HepG2 (cell line): ENCODE data around the gene RMI2. TPM values are rescaled to one million over a fixed set of nuclear protein-coding genes. Genes with fewer than 3 reads are reported as not detected.

Experiments
- CENPX ChIP-seq: sonication (generic); formaldehyde crosslinking; IDR thresholded peaks from 2 replicates; pipeline ENCODE4 v1.9.0; 2021; ENCODE audit warnings: mild to moderate bottlenecking, missing genetic modification reagents, moderate library complexity
- CSRNP2 ChIP-seq: sonication (generic); formaldehyde crosslinking; conservative IDR thresholded peaks from 2 replicates; pipeline ENCODE4 v1.8.0; 2022; ENCODE audit warnings: low read depth, missing genetic modification reagents
- DMTF1 ChIP-seq: sonication (generic); formaldehyde crosslinking; IDR thresholded peaks from 2 replicates; pipeline ENCODE4 v1.4.0; 2020; ENCODE audit warnings: mild to moderate bottlenecking, missing genetic modification reagents
- DNMT1 ChIP-seq: sonication (generic); formaldehyde crosslinking; IDR thresholded peaks from 2 replicates; pipeline ENCODE4 v1.5.1; 2020; ENCODE audit warnings: mild to moderate bottlenecking, missing genetic modification reagents
- NRL ChIP-seq: sonication (generic); formaldehyde crosslinking; IDR thresholded peaks from 2 replicates; pipeline ENCODE4 v1.5.0; 2020; ENCODE audit warnings: missing genetic modification reagents, mild to moderate bottlenecking, moderate library complexity, borderline replicate concordance
- RELA ChIP-seq: sonication (generic); formaldehyde crosslinking; IDR thresholded peaks from 2 replicates; pipeline ENCODE4 v1.4.0; 2020; ENCODE audit warnings: missing genetic modification reagents
- RFX1 ChIP-seq: fragments of 450-650 bp; IDR thresholded peaks from 2 replicates; pipeline ENCODE4 v1.6.1; 2017
- ZBTB21 ChIP-seq: sonication (generic); formaldehyde crosslinking; IDR thresholded peaks from 2 replicates; pipeline ENCODE4 v1.4.0; 2020; ENCODE audit warnings: missing genetic modification reagents
- ZEB1 ChIP-seq: IDR thresholded peaks from 2 replicates; pipeline ENCODE4 v1.6.1; 2012; ENCODE audit warnings: mild to moderate bottlenecking, low read depth, inconsistent platforms; ENCODE audit not compliant: insufficient replicate concordance
- ZFP41 ChIP-seq: sonication (generic); formaldehyde crosslinking; IDR thresholded peaks from 2 replicates; pipeline ENCODE4 v1.4.0; 2020; ENCODE audit warnings: mild to moderate bottlenecking, missing genetic modification reagents, borderline replicate concordance
- ZFP90 ChIP-seq: sonication (generic); formaldehyde crosslinking; IDR thresholded peaks from 2 replicates; pipeline ENCODE4 v1.8.0; 2022; ENCODE audit warnings: missing genetic modification reagents, mild to moderate bottlenecking, inconsistent platforms, borderline replicate concordance
- ZFP91 ChIP-seq: sonication (generic); formaldehyde crosslinking; IDR thresholded peaks from 2 replicates; pipeline ENCODE4 v1.9.0; 2022; ENCODE audit warnings: missing genetic modification reagents, mild to moderate bottlenecking, borderline replicate concordance
- ZNF232 ChIP-seq: sonication (generic); formaldehyde crosslinking; IDR thresholded peaks from 2 replicates; pipeline ENCODE4 v1.4.0; 2020; ENCODE audit warnings: missing genetic modification reagents, borderline replicate concordance
- ZNF30 ChIP-seq: sonication (generic); formaldehyde crosslinking; IDR thresholded peaks from 2 replicates; pipeline ENCODE4 v1.5.0; 2020; ENCODE audit warnings: mild to moderate bottlenecking, missing genetic modification reagents
- ZNF33A ChIP-seq: sonication (generic); formaldehyde crosslinking; IDR thresholded peaks from 2 replicates; pipeline ENCODE4 v1.5.1; 2020; ENCODE audit warnings: missing genetic modification reagents, mild to moderate bottlenecking, moderate library complexity, borderline replicate concordance
- ZNF547 ChIP-seq: sonication (generic); formaldehyde crosslinking; IDR thresholded peaks from 2 replicates; pipeline ENCODE4 v1.5.1; 2020; ENCODE audit warnings: mild to moderate bottlenecking, missing genetic modification reagents
- ZNF549 ChIP-seq: sonication (generic); formaldehyde crosslinking; IDR thresholded peaks from 2 replicates; pipeline ENCODE4 v1.5.0; 2020; ENCODE audit warnings: missing genetic modification reagents
- ZNF772 ChIP-seq: sonication (generic); formaldehyde crosslinking; IDR thresholded peaks from 2 replicates; pipeline ENCODE4 v1.5.0; 2020; ENCODE audit warnings: mild to moderate bottlenecking, missing genetic modification reagents
- polyA plus RNA-seq, 8 experiments: library from polyadenylated mRNA; depleted of rRNA in 3 of 8; stranded (reverse) in 7 of 8; unstranded in 1 of 8; fragments of >200 nt; fragmentation: Illumina TruSeq in 4 of 8; extraction: Trizol in 4 of 8; gene quantifications; 2 replicates each; pipeline versions ENCODE4 v1.2.1 to v1.2.3, GENCODE V29; 2011 to 2016; ENCODE audit warnings: low read depth in 4 of 8, missing spikeins in 1 of 8, mixed read lengths in 1 of 8; ENCODE audit not compliant: insufficient read depth in 1 of 8
- total RNA-seq, 5 experiments: library from RNA; depleted of rRNA; stranded (reverse); fragments of >200 nt; fragmentation: Illumina TruSeq; extraction: Trizol; gene quantifications; 2 replicates each; pipeline ENCODE4 v1.2.3, GENCODE V29; 2016; ENCODE audit warnings: low read depth in 1 of 5
- TF ChIP-seq, protein P1 (sequence below): sonication (generic); formaldehyde crosslinking; conservative IDR thresholded peaks from 2 replicates; pipeline ENCODE4 v1.4.0; 2020; ENCODE audit warnings: missing genetic modification reagents
- TF ChIP-seq, protein P2 (sequence below): sonication (generic); formaldehyde crosslinking; IDR thresholded peaks from 2 replicates; pipeline ENCODE4 v1.8.0; 2022; ENCODE audit warnings: mild to moderate bottlenecking, missing genetic modification reagents

The RMI2 gene
- total and polyA plus RNA-seq, 2 of the 13 experiments (the other 11 are each of a cell fraction or from before 2014, with no cell fraction given), result 24.5 to 55.7 TPM

- TF ChIP-seq ZNF33A (CRISPR knock-in tag) (no peak; the same call in 1 of the 2 replicates), NRL (peak; percentile 17; the same call in 1 of the 2 replicates), ZNF549 (CRISPR knock-in tag) (no peak), ZNF232 (no peak; the same call in 1 of the 2 replicates), CENPX (no peak), ZFP41 (CRISPR knock-in tag) (0 out of 2 replicates have a peak, but pooled peaks have one; percentile 25), ZNF772 (CRISPR knock-in tag) (no peak; the same call in 1 of the 2 replicates), ZFP91 (CRISPR knock-in tag) (peak; percentile 59; the same call in 1 of the 2 replicates), RELA (no peak), DMTF1 (CRISPR knock-in tag) (no peak), DNMT1 (CRISPR knock-in tag) (0 out of 2 replicates have a peak, but pooled peaks have one; percentile 69), ZBTB21 (CRISPR knock-in tag) (no peak), CSRNP2 (CRISPR knock-in tag) (no peak), ZFP90 (peak; percentile 20; the same call in 1 of the 2 replicates), ZNF547 (CRISPR knock-in tag) (no peak; the same call in 1 of the 2 replicates), RFX1 (peak; percentile 88), ZEB1 (no peak), ZNF30 (CRISPR knock-in tag) (no peak)
- TF ChIP-seq, protein P1, sequence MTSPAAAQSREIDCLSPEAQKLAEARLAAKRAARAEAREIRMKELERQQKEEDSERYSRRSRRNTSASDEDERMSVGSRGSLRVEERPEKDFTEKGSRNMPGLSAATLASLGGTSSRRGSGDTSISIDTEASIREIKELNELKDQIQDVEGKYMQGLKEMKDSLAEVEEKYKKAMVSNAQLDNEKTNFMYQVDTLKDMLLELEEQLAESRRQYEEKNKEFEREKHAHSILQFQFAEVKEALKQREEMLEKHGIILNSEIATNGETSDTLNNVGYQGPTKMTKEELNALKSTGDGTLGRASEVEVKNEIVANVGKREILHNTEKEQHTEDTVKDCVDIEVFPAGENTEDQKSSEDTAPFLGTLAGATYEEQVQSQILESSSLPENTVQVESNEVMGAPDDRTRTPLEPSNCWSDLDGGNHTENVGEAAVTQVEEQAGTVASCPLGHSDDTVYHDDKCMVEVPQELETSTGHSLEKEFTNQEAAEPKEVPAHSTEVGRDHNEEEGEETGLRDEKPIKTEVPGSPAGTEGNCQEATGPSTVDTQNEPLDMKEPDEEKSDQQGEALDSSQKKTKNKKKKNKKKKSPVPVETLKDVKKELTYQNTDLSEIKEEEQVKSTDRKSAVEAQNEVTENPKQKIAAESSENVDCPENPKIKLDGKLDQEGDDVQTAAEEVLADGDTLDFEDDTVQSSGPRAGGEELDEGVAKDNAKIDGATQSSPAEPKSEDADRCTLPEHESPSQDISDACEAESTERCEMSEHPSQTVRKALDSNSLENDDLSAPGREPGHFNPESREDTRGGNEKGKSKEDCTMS (CRISPR knock-in tag), result no peak
- TF ChIP-seq, protein P2, sequence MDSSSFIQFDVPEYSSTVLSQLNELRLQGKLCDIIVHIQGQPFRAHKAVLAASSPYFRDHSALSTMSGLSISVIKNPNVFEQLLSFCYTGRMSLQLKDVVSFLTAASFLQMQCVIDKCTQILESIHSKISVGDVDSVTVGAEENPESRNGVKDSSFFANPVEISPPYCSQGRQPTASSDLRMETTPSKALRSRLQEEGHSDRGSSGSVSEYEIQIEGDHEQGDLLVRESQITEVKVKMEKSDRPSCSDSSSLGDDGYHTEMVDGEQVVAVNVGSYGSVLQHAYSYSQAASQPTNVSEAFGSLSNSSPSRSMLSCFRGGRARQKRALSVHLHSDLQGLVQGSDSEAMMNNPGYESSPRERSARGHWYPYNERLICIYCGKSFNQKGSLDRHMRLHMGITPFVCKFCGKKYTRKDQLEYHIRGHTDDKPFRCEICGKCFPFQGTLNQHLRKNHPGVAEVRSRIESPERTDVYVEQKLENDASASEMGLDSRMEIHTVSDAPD, result no peak
Measured at GRCh38 chr16:11309895-11310633, 35.2 kb upstream of the RMI2 start (continued).
